NCI-H2029 treated with DMSO at 0.1 percent for 48 hours (cell line): ENCODE data around the gene RPL13.
"Not testable (repeated sequence)": the region's sequence is repeated elsewhere in the genome, so short reads cannot be mapped to it uniquely, and the experiment has no call there.

Experiments used
- DNase-seq: peaks from one replicate; lab custom pipeline; 2025; lab: John Stamatoyannopoulos, UW

RPL13 gene

DNA sequence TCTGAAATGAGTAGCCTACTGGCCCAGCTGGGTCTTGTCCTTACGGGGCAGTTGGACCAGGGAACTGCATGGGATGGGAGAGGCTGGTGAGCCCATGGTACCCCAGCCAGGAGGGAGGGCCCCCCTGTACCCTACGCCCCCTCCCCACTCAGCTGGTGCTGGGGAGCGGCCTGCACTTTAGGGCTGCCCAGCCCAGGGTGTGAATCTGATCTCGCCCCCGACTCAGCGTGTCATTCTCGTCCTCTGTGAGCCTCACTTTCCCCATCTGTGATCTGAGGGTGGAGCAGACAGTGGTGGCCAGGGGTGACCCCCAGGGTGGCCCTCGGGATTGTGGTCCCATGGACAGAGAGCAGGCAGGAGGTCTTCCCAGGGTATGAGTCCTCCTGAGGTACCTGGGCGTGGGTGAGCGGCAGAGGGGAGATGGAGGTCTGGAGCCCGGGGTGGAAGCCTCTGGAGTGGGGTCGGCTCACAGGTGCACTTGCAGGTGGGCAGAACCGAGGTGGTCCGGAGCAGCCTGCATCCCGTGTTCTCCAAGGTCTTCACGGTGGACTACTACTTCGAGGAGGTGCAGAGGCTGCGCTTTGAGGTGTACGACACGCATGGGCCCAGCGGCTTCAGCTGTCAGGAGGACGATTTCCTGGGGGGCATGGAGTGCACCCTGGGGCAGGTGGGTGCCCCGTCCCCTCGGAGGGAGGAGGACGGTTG lies 16.7 kb downstream of the RPL13 start:
- DNase-seq: no peak

DNA sequence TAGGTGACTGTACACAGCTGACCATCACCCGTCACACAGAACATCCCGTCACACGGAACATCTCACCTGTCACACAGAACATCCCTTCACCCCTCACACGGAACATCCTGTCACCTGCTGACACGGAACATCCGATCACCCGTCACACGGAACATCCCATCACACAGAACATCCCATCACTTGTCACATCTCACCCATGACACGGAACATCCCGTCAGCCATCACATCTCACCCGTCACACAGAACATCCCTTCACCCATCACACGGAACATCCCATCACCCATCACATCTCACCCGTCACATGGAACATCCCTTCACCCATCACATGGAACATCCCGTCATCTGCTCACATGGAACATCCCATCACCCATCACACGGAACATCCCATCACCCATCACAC lies 18.9 kb downstream of the RPL13 start:
- DNase-seq: no peak

- no peak for DNase-seq
Measured at GRCh38 chr16:89581045-89581695, 20.7 kb downstream of the RPL13 start.

GRCh38 chr16:89581861-89582563 lies 21.5 kb downstream of the RPL13 start:
- peak; percentile 47 for DNase-seq

- no peak for DNase-seq
Measured at GRCh38 chr16:89582614-89583196, 22.2 kb downstream of the RPL13 start.

- no peak for DNase-seq
Measured at GRCh38 chr16:89583197-89583894, 22.9 kb downstream of the RPL13 start.

- DNase-seq: no peak
Measured at GRCh38 chr16:89583895-89584644, 23.6 kb downstream of the RPL13 start.

DNA sequence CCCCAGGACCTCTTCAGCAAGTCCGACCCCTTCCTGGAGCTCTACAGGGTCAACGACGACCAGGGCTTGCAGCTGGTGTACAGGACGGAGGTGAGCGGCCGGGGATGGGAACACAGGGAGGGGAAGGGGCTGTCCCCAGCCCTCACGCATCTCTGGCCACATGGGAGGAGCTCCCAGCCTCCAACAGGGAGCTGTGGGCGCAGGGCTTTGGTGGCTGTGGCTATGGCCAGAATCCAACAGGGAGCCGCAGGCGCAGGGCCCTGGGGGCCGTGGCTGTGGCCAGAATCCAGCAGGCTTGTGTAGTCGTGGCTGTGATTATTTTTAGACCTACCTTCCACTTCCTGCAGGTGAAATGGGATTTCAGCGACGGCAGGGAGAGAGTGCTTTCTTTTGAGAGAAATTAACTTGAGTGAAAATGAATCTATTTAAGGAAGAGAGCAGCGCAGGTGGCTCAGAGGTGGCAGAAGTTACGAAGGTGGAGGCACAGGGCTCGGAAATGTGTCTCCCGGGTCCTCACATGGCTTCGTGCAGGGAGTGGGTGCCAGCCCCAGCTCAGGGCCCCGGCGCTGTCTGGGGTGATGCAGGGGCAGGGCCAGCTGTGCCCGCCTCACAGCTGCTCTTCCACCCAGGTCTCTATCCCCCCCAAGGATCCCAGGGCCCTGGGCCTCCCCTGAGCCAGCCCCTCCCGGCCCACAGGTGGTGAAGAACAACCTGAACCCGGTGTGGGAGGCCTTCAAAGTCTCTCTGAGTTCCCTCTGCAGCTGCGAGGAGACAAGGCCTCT lies 24.5 kb downstream of the RPL13 start:
- no peak for DNase-seq

DNA sequence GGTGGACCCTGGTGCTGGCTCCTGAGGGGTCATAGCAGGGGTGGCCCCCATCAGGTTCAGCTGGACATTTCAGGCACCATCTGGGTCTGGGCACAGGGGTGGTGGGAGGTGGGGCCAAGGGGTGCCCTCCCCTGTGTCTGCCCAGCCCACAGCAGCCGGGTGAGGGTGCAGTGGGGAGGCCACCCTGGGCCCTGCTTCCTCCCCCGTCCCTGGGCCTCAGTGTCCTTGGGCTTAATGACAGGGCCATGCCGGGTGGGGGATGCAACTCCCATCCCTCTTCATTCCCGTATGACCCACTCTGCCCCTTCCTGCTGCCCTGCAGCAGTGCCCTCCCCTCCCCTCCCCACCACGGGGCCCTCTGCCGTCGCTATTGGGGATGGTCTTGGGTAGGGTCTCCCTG lies 25.7 kb downstream of the RPL13 start:
- DNase-seq: no peak

GRCh38 chr16:89586853-89587252 lies 26.4 kb downstream of the RPL13 start:
- DNase-seq: no peak

GRCh38 chr16:89587676-89588075 lies 27.2 kb downstream of the RPL13 start:
- not testable (repeated sequence) for DNase-seq

- no peak for DNase-seq
Measured at GRCh38 chr16:89588413-89589109, 28.1 kb downstream of the RPL13 start.

- DNase-seq: no peak
Measured at GRCh38 chr16:89589241-89589926, 28.9 kb downstream of the RPL13 start.

DNA sequence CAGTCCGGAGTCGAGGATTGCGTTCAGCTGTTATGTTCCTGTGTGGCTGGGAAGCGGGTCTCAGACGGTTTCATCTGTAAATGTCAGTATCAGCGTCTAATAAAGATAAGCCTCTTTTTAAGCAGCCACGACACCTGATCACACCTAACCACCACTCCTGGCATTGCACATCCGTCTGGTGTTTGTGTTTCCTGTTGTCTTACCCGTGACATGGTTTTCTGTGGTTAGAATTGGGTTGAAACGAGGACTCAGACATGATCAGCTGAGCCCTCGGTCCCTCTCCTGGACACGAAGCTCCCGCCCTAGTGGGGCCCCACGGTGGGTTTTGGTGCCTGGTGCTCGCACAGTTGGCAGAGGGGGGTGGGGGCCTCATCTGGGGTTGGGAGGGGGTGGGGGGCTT lies 33.4 kb downstream of the RPL13 start:
- DNase-seq: no peak

DNA sequence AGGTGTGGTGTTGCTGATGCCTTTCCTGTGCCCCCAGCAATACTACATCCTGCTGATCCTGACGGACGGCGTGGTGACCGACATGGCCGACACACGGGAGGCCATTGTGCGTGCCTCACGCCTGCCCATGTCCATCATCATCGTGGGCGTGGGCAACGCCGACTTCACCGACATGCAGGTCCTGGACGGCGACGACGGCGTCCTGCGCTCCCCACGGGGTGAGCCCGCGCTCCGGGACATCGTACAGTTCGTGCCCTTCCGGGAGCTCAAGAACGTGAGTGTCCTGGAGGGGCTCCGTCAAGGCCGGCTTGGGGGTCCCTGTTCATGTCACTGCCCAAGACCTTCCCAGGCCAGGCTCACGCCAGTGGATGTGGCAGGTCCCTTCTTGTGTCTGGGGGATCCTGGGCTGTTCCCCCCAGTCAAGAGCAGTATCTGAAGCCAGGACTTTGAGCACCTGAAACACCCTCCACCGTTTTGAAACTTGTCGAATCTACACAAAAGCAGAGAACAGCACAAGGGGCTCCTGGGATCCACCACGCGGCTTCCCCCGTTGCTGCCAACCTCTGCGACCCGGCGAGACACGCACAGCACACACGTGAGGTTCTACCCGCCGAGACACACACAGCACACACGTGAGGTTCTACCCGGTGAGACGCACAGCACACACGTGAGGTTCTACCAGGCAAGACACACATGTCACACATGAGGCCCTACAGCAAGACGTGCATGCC lies 35.0 kb downstream of the RPL13 start:
- DNase-seq: no peak

- no peak for DNase-seq
Measured at GRCh38 chr16:89596061-89596689, 35.7 kb downstream of the RPL13 start.

- no peak for DNase-seq
Measured at GRCh38 chr16:89596957-89597649, 36.6 kb downstream of the RPL13 start.

DNA sequence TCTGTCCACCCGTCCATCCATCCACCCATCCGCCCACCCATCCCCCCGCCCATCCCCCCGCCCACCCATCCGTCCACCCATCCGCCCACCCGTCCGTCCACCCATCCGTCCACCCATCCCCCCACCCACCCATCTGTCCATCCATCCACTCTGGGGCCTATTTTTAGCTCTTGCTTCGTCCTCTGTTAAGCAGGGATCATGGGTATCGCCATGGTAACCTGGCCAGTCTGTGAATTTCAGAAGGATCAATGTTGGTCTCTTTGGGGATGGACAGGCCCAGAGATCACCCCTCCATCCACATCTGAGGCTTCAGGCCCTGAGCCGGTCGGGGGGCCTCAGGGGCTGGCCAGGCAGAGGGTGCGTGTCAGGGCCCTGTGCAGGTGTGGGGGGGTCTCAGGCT lies 37.7 kb downstream of the RPL13 start:
- DNase-seq: no peak
